OCI-LY7 (cell line): ENCODE results near the gene GABRG3. TPM values are rescaled to one million over a fixed set of nuclear protein-coding genes. Genes with fewer than 3 reads are reported as not detected.

ENCODE experiments used
- BruUV-seq: library from RNA; stranded (reverse); fragments of 400-500 nt; replicated peaks from 2 replicates; lab custom pipeline; 2021; lab: Mats Ljungman, UMichigan
- CTCF ChIA-PET: fragments of 300-600 bp; sonication (Branson Sonifier 250); formaldehyde crosslinking; loops from one replicate; lab custom pipeline; 2022; ENCODE audit warnings: antibody characterized with exemption; ENCODE audit not compliant: unreplicated experiment; lab: Charles Lee
- POLR2A ChIA-PET: fragments of 300-600 bp; sonication (Branson Sonifier 250); formaldehyde crosslinking; loops from one replicate; lab custom pipeline; 2022; ENCODE audit warnings: antibody characterized with exemption; lab: Charles Lee
- DNase-seq: peaks from one replicate; pipeline ENCODE4 v3.0.0-alpha.2; 2015; ENCODE audit warnings: low spot score
- H2AFZ ChIP-seq: fragments of 200-600 bp; sonication (generic), shearing (Covaris generic); 2 replicates; pipeline ENCODE4 v1.6.1; 2014; ENCODE audit warnings: mild to moderate bottlenecking, antibody characterized with exemption, low read length, moderate library complexity
- H3K27ac ChIP-seq: fragments of 200-600 bp; sonication (generic); 2 replicates; pipeline ENCODE4 v1.5.1; 2014; ENCODE audit warnings: mixed run types, low read depth, mild to moderate bottlenecking, moderate library complexity, low read length, inconsistent platforms; ENCODE audit not compliant: poor library complexity, severe bottlenecking
- H3K36me3 ChIP-seq: fragments of 200-600 bp; sonication (generic); 2 replicates; pipeline ENCODE4 v1.6.1; 2014; ENCODE audit warnings: mild to moderate bottlenecking, antibody characterized with exemption, low read length, moderate library complexity, mixed read lengths; ENCODE audit not compliant: insufficient read depth
- H3K4me1 ChIP-seq: fragments of 200-600 bp; sonication (generic); 2 replicates; pipeline ENCODE4 v1.5.1; 2014; ENCODE audit warnings: mild to moderate bottlenecking, low read length; ENCODE audit not compliant: insufficient read depth, poor library complexity, severe bottlenecking
- H3K4me2 ChIP-seq: fragments of 200-600 bp; sonication (generic); 2 replicates; pipeline ENCODE4 v1.6.1; 2014; ENCODE audit warnings: mild to moderate bottlenecking, low read length
- H3K4me3 ChIP-seq: fragments of 200-600 bp; sonication (generic); 2 replicates; pipeline ENCODE4 v1.5.1; 2014; ENCODE audit warnings: mild to moderate bottlenecking, low read depth, low read length; ENCODE audit not compliant: poor library complexity, severe bottlenecking
- H3K79me2 ChIP-seq: fragments of 200-600 bp; sonication (generic); 2 replicates; pipeline ENCODE4 v1.6.1; 2016; ENCODE audit warnings: low read depth, mild to moderate bottlenecking, low read length, moderate library complexity, mixed read lengths; ENCODE audit not compliant: insufficient read depth
- H3K9me2 ChIP-seq: fragments of 200-600 bp; sonication (generic); 2 replicates; pipeline ENCODE4 v1.6.1; 2016; ENCODE audit warnings: mild to moderate bottlenecking, low read length, mixed read lengths; ENCODE audit not compliant: insufficient read depth
- H3K9me3 ChIP-seq: fragments of 200-600 bp; sonication (generic); 2 replicates; pipeline ENCODE4 v1.6.1; 2014; ENCODE audit warnings: mild to moderate bottlenecking, mixed run types, low read length, mixed read lengths
- H4K20me1 ChIP-seq: fragments of 200-600 bp; sonication (generic); 2 replicates; pipeline ENCODE4 v1.6.1; 2014; ENCODE audit warnings: mild to moderate bottlenecking, antibody characterized with exemption, low read length, moderate library complexity, mixed read lengths; ENCODE audit not compliant: insufficient read depth
- EZH2phosphoT487 ChIP-seq: fragments of 200-600 bp; sonication (generic); IDR thresholded peaks from 2 replicates; pipeline ENCODE4 v1.6.1; 2018; ENCODE audit warnings: low read depth, borderline replicate concordance, mild to moderate bottlenecking, mixed run types, antibody characterized with exemption, low read length, moderate library complexity, mixed read lengths
- intact Hi-C: fragments of 100-400 bp; cut with micrococcal nuclease; formaldehyde crosslinking; loops from one replicate; pipeline ENCODE4 v1.10.0; 2022; ENCODE audit not compliant: unreplicated experiment
- total RNA-seq, 2 experiments: library from RNA; depleted of rRNA in 1 of 2; stranded (reverse); fragments of >200 nt in 1 of 2; shearing (Covaris generic) in 1 of 2; gene quantifications; 2 replicates each; pipeline ENCODE4 v1.2.3, GENCODE V29; 2014 to 2022
- TF ChIP-seq, protein P1 (sequence below): fragments of 200-600 bp; sonication (generic); conservative IDR thresholded peaks from 2 replicates; pipeline ENCODE4 v1.5.1; 2014; ENCODE audit warnings: mild to moderate bottlenecking, antibody characterized with exemption, low read length, moderate library complexity, mixed read lengths

Gene GABRG3
- total RNA-seq, 2 experiments from 2014 or later, result not detected

GRCh38 chr15:27358751-27359434, 387.9 kb downstream of the GABRG3 start:
- H3K79me2 ChIP-seq, result no peaks in the 10 kb centered on the region
- H2AFZ ChIP-seq, result no peak overlapping the region
- H3K27ac ChIP-seq, result no peak overlapping the region
- no peaks in the 10 kb centered on the region for H3K9me3 ChIP-seq
- ChIA-PET CTCF (no interaction called here), POLR2A (interaction anchor here (0.6 kb wide), 1 partner anchor 87 kb away, joined by 3 read pairs; no protein-coding TSS in a partner anchor)
- TF ChIP-seq, protein P1, sequence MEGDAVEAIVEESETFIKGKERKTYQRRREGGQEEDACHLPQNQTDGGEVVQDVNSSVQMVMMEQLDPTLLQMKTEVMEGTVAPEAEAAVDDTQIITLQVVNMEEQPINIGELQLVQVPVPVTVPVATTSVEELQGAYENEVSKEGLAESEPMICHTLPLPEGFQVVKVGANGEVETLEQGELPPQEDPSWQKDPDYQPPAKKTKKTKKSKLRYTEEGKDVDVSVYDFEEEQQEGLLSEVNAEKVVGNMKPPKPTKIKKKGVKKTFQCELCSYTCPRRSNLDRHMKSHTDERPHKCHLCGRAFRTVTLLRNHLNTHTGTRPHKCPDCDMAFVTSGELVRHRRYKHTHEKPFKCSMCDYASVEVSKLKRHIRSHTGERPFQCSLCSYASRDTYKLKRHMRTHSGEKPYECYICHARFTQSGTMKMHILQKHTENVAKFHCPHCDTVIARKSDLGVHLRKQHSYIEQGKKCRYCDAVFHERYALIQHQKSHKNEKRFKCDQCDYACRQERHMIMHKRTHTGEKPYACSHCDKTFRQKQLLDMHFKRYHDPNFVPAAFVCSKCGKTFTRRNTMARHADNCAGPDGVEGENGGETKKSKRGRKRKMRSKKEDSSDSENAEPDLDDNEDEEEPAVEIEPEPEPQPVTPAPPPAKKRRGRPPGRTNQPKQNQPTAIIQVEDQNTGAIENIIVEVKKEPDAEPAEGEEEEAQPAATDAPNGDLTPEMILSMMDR, result peak; percentile 65
- no peak for TF ChIP-seq EZH2phosphoT487
- H3K9me2 ChIP-seq, result no peaks in the 10 kb centered on the region
- intact Hi-C loops, result loop anchor here (5.0 kb wide), 1 partner anchor 297 kb away; no protein-coding TSS in a partner anchor
- no peak overlapping the region for H3K4me2 ChIP-seq
- no peaks in the 10 kb centered on the region for H3K4me1 ChIP-seq
- no peak for DNase-seq
- no peak overlapping the region for H3K4me3 ChIP-seq
- BruUV-seq, result no TSS peak
- no peaks in the 10 kb centered on the region for H3K36me3 ChIP-seq
- no peaks in the 10 kb centered on the region for H4K20me1 ChIP-seq

DNA sequence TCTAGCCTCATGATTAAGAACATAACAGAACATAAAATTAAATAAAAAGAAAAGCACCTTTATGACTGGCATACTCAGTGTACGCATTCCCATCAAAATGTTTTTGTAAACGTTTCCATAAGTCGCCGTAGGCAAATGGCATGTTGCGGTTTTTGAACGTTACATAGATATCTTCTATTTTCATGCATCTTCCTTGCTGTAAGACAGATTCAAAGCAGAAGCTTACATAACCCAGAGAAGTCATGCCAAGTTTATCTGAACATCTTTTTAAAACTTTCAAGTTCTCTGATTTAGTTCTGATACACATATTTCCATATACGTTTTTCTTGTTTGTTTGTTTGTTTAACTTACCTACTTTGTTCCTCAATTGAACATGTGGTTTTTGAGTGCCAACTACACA, 388.6 kb downstream of the GABRG3 start:
- BruUV-seq, result no TSS peak
- H3K9me2 ChIP-seq, result no peaks in the 10 kb centered on the region
- no peak overlapping the region for H3K27ac ChIP-seq
- intact Hi-C loops, result loop anchor here (5.0 kb wide), 1 partner anchor 297 kb away; no protein-coding TSS in a partner anchor
- no peaks in the 10 kb centered on the region for H3K79me2 ChIP-seq
- DNase-seq, result no peak
- no peak for TF ChIP-seq EZH2phosphoT487
- TF ChIP-seq, protein P1, result no peak
- no peaks in the 10 kb centered on the region for H3K36me3 ChIP-seq
- H4K20me1 ChIP-seq, result no peaks in the 10 kb centered on the region
- ChIA-PET POLR2A (interaction anchor here (0.6 kb wide), 2 partner anchors 10 to 55 kb away, joined by 3 to 6 read pairs; no protein-coding TSS in a partner anchor), CTCF (no interaction called here)
- no peak overlapping the region for H2AFZ ChIP-seq
- no peaks in the 10 kb centered on the region for H3K4me1 ChIP-seq
- no peak overlapping the region for H3K4me3 ChIP-seq
- no peak overlapping the region for H3K4me2 ChIP-seq
- H3K9me3 ChIP-seq, result no peaks in the 10 kb centered on the region

DNA sequence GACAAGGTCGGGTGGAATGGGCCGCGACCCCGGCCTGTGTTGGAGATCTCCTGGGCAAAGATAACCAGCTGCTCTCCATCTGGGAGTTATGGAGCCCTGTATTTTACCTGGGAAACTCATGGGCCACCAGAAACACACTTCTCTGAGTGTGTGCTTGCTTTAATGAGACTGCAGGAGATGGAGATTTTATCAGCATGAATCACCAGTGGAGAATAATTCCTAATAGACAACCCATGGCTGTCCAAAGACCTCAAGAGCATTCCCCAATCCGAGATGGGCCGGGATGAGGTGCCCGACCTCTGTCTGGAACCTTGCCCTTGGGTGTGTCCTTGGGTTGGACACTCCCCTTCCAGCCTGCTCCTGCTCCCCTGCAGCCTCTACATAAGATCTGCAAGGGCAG, 389.3 kb downstream of the GABRG3 start:
- BruUV-seq, result no TSS peak
- no peaks in the 10 kb centered on the region for H3K9me3 ChIP-seq
- ChIA-PET CTCF (no interaction called here), POLR2A (no interaction called here)
- H2AFZ ChIP-seq, result no peak overlapping the region
- intact Hi-C loops, result no loop called here
- no peaks in the 10 kb centered on the region for H3K36me3 ChIP-seq
- H3K27ac ChIP-seq, result no peak overlapping the region
- no peak overlapping the region for H3K4me2 ChIP-seq
- H4K20me1 ChIP-seq, result no peaks in the 10 kb centered on the region
- TF ChIP-seq, protein P1, result no peak
- no peak for TF ChIP-seq EZH2phosphoT487
- H3K4me3 ChIP-seq, result no peak overlapping the region
- DNase-seq, result no peak
- no peaks in the 10 kb centered on the region for H3K4me1 ChIP-seq
- no peaks in the 10 kb centered on the region for H3K9me2 ChIP-seq
- H3K79me2 ChIP-seq, result no peaks in the 10 kb centered on the region
